Uterus (tissue), 2 donors: ENCODE measurements around the gene PHF12.

Experiments
- CTCF ChIP-seq, 4 experiments: fragments of 200-600 bp in 2 of 4; fragments of 450-650 bp in 2 of 4; sonication (generic) in 2 of 4; IDR thresholded peaks; one replicate each; pipeline ENCODE4 v1.5.1; 2016 to 2019; ENCODE audit warnings: antibody characterized with exemption in 4 of 4, mild to moderate bottlenecking in 2 of 4, moderate library complexity in 1 of 4
- POLR2A ChIP-seq, 2 donors: fragments of 450-650 bp; IDR thresholded peaks; one replicate each; pipeline ENCODE4 v1.6.1; 2016; ENCODE audit warnings: antibody characterized with exemption in 2 of 2, mild to moderate bottlenecking in 1 of 2, moderate library complexity in 1 of 2

GRCh38 chr17:28889996-28890395 lies 61.3 kb downstream of the PHF12 start:
- TF ChIP-seq CTCF (IDR thresholded peaks at IDR 0.05) (no peak), POLR2A (IDR thresholded peaks at IDR 0.05) (no peak)
